Measurements from ENCODE around the gene SLC25A27. TPM values are rescaled to one million over a fixed set of nuclear protein-coding genes. Genes with fewer than 3 reads are reported as not detected.

Gene SLC25A27
- total RNA-seq, 1 experiment from 2014 or later, result 0.45 TPM

GRCh38 chr6:46628976-46629375, 23.8 kb upstream of the SLC25A27 start:
- peaks cover 7% of the 10 kb centered on the region for H3K27me3 ChIP-seq (replicated peaks; ENCODE audit: insufficient read depth, low read depth, low read length, poor library complexity)
- no peaks in the 10 kb centered on the region for H3K4me1 ChIP-seq (ENCODE audit: insufficient read depth, low read length, poor library complexity, severe bottlenecking)
- TF ChIP-seq CTCF (conservative IDR thresholded peaks at IDR 0.05; ENCODE audit: low read depth, low read length) (no peak), EZH2 (IDR thresholded peaks at IDR 0.05; ENCODE audit: borderline replicate concordance, low read depth, low read length, poor library complexity, severe bottlenecking) (no peak)
- H3K4me3 ChIP-seq (ENCODE audit: low read depth, low read length, poor library complexity, severe bottlenecking), result no peak overlapping the region
- intact Hi-C loops (cut with micrococcal nuclease; ENCODE audit: unreplicated experiment), result loop anchor here (10.0 kb wide), 1 partner anchor 534 kb away; no protein-coding TSS in a partner anchor
- CTCF ChIA-PET, result no interaction called here
- POLR2A ChIA-PET (ENCODE audit: low non-redundant PET), result no interaction called here
- no peak overlapping the region for H3K27ac ChIP-seq (ENCODE audit: low read depth, low read length, poor library complexity, severe bottlenecking)
- no peak for DNase-seq (ENCODE audit: low spot score)
- no peaks in the 10 kb centered on the region for H3K9me3 ChIP-seq (ENCODE audit: low read depth, low read length, poor library complexity, severe bottlenecking)
- H3K36me3 ChIP-seq (ENCODE audit: insufficient read depth, low read length, poor library complexity, severe bottlenecking), result no peaks in the 10 kb centered on the region
- BruUV-seq (replicated peaks), result no TSS peak

GRCh38 chr6:46629691-46630090, 23.1 kb upstream of the SLC25A27 start:
- Histone ChIP-seq H3K9me3 (ENCODE audit: low read depth, low read length, poor library complexity, severe bottlenecking) (no peaks in the 10 kb centered on the region), H3K4me3 (ENCODE audit: low read depth, low read length, poor library complexity, severe bottlenecking) (no peak overlapping the region), H3K27me3 (replicated peaks; ENCODE audit: insufficient read depth, low read depth, low read length, poor library complexity) (peaks cover 7% of the 10 kb centered on the region), H3K27ac (ENCODE audit: low read depth, low read length, poor library complexity, severe bottlenecking) (no peak overlapping the region), H3K4me1 (ENCODE audit: insufficient read depth, low read length, poor library complexity, severe bottlenecking) (no peaks in the 10 kb centered on the region), H3K36me3 (ENCODE audit: insufficient read depth, low read length, poor library complexity, severe bottlenecking) (no peaks in the 10 kb centered on the region)
- ChIA-PET POLR2A (ENCODE audit: low non-redundant PET) (no interaction called here), CTCF (no interaction called here)
- no peak for DNase-seq (ENCODE audit: low spot score)
- no TSS peak for BruUV-seq (replicated peaks)
- TF ChIP-seq EZH2 (IDR thresholded peaks at IDR 0.05; ENCODE audit: borderline replicate concordance, low read depth, low read length, poor library complexity, severe bottlenecking), result no peak
- no peak for TF ChIP-seq CTCF (conservative IDR thresholded peaks at IDR 0.05; ENCODE audit: low read depth, low read length)
- intact Hi-C loops (cut with micrococcal nuclease; ENCODE audit: unreplicated experiment), result loop anchor here (10.0 kb wide), 1 partner anchor 535 kb away; no protein-coding TSS in a partner anchor

GRCh38 chr6:46632053-46632452, 20.7 kb upstream of the SLC25A27 start:
- H3K9me3 ChIP-seq (ENCODE audit: low read depth, low read length, poor library complexity, severe bottlenecking), result no peaks in the 10 kb centered on the region
- BruUV-seq (replicated peaks), result no TSS peak
- CTCF ChIA-PET, result no interaction called here
- H3K4me1 ChIP-seq (ENCODE audit: insufficient read depth, low read length, poor library complexity, severe bottlenecking), result no peaks in the 10 kb centered on the region
- H3K36me3 ChIP-seq (ENCODE audit: insufficient read depth, low read length, poor library complexity, severe bottlenecking), result no peaks in the 10 kb centered on the region
- peaks cover 7% of the 10 kb centered on the region for H3K27me3 ChIP-seq (replicated peaks; ENCODE audit: insufficient read depth, low read depth, low read length, poor library complexity)
- TF ChIP-seq EZH2 (IDR thresholded peaks at IDR 0.05; ENCODE audit: borderline replicate concordance, low read depth, low read length, poor library complexity, severe bottlenecking), result no peak
- intact Hi-C loops (cut with micrococcal nuclease; ENCODE audit: unreplicated experiment), result no loop called here
- POLR2A ChIA-PET (ENCODE audit: low non-redundant PET), result no interaction called here
- DNase-seq (ENCODE audit: low spot score), result no peak
- no peak overlapping the region for H3K4me3 ChIP-seq (ENCODE audit: low read depth, low read length, poor library complexity, severe bottlenecking)
- H3K27ac ChIP-seq (ENCODE audit: low read depth, low read length, poor library complexity, severe bottlenecking), result no peak overlapping the region

DNA sequence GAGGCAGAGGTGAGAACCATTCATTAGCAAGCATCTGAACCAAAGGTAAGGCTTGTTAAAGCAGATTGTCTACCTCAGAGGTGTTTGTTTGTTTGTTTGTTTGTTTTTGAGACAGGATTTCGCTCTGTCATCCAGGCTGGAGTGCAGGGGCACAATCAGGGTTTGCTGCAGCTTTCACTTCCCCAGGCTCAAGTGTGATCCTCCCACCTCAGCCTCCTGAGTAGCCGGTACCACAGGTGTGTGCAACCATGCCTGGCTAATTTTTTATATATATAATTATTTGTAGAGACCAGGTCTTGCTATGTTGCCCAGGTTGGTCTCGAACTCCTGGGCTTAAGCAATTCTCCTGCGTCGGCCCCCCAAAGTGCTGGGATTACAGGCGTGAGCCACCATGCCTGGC, 17.3 kb upstream of the SLC25A27 start:
- ChIA-PET CTCF (no interaction called here), POLR2A (ENCODE audit: low non-redundant PET) (interaction anchor here (0.8 kb wide), 1 partner anchor 644 kb away, joined by 3 read pairs; no protein-coding TSS in a partner anchor)
- H3K27me3 ChIP-seq (replicated peaks; ENCODE audit: insufficient read depth, low read depth, low read length, poor library complexity), result peaks cover 7% of the 10 kb centered on the region
- no peaks in the 10 kb centered on the region for H3K9me3 ChIP-seq (ENCODE audit: low read depth, low read length, poor library complexity, severe bottlenecking)
- intact Hi-C loops (cut with micrococcal nuclease; ENCODE audit: unreplicated experiment), result no loop called here
- no peaks in the 10 kb centered on the region for H3K36me3 ChIP-seq (ENCODE audit: insufficient read depth, low read length, poor library complexity, severe bottlenecking)
- H3K4me1 ChIP-seq (ENCODE audit: insufficient read depth, low read length, poor library complexity, severe bottlenecking), result no peaks in the 10 kb centered on the region
- TF ChIP-seq EZH2 (IDR thresholded peaks at IDR 0.05; ENCODE audit: borderline replicate concordance, low read depth, low read length, poor library complexity, severe bottlenecking), result no peak
- no peak for TF ChIP-seq CTCF (conservative IDR thresholded peaks at IDR 0.05; ENCODE audit: low read depth, low read length)
- BruUV-seq (replicated peaks), result no TSS peak
- H3K27ac ChIP-seq (ENCODE audit: low read depth, low read length, poor library complexity, severe bottlenecking), result no peak overlapping the region
- no peak for DNase-seq (ENCODE audit: low spot score)
- no peak overlapping the region for H3K4me3 ChIP-seq (ENCODE audit: low read depth, low read length, poor library complexity, severe bottlenecking)

Data from A673 (cell line).